T follicular helper cell (primary cell): ENCODE measurements around the gene KMO.

Experiments used
- DNase-seq: peaks from one replicate; pipeline ENCODE4 v3.0.0-alpha.2; 2020; ENCODE audit warnings: low read depth

Gene KMO

GRCh38 chr1:241630005-241630404 lies 97.8 kb downstream of the KMO start:
- DNase-seq, result no peak

GRCh38 chr1:241630476-241630875 lies 98.3 kb downstream of the KMO start:
- no peak for DNase-seq

GRCh38 chr1:241630899-241631298 lies 98.7 kb downstream of the KMO start:
- DNase-seq, result no peak

- no peak for DNase-seq
Measured at GRCh38 chr1:241631674-241632073, 99.5 kb downstream of the KMO start.

GRCh38 chr1:241632987-241633386 lies 100.8 kb downstream of the KMO start:
- DNase-seq, result no peak

GRCh38 chr1:241635556-241636152 lies 103.5 kb downstream of the KMO start:
- DNase-seq, result no peak

- DNase-seq, result no peak
Measured at GRCh38 chr1:241636291-241636690, 104.1 kb downstream of the KMO start.

GRCh38 chr1:241637046-241637590 lies 104.9 kb downstream of the KMO start:
- no peak for DNase-seq

- no peak for DNase-seq
Measured at GRCh38 chr1:241637604-241638003, 105.4 kb downstream of the KMO start.

GRCh38 chr1:241638099-241638682 lies 106.0 kb downstream of the KMO start:
- DNase-seq, result no peak

- no peak for DNase-seq
Measured at GRCh38 chr1:241638909-241639622, 106.9 kb downstream of the KMO start.

- DNase-seq, result peak; percentile 5
Measured at GRCh38 chr1:241639623-241640148, 107.5 kb downstream of the KMO start.

- DNase-seq, result peak; percentile 81
Measured at GRCh38 chr1:241640149-241640866, 108.1 kb downstream of the KMO start, which contains the start of the genes CHML and OPN3. CHML (minus strand) TSS chr1:241640369; CDS start chr1:241635766, 4,603 bp downstream. OPN3 (minus strand) TSS chr1:241640369; CDS start chr1:241640254, 115 bp downstream.

- DNase-seq, result no peak
Measured at GRCh38 chr1:241640867-241641622, 108.9 kb downstream of the KMO start.

GRCh38 chr1:241641773-241642592 lies 109.8 kb downstream of the KMO start:
- no peak for DNase-seq

- DNase-seq, result no peak
Measured at GRCh38 chr1:241642593-241642944, 110.4 kb downstream of the KMO start.

- no peak for DNase-seq
Measured at GRCh38 chr1:241644259-241644658, 112.1 kb downstream of the KMO start.

- no peak for DNase-seq
Measured at GRCh38 chr1:241645199-241645598, 113.0 kb downstream of the KMO start.
